Measurements from ENCODE around the gene NFKBIB. TPM values are rescaled to one million over a fixed set of nuclear protein-coding genes. Genes with fewer than 3 reads are reported as not detected.

NFKBIB gene
- total and polyA plus RNA-seq, 7 donors, result 21.9 to 109 (median 41.0) TPM

GRCh38 chr19:38944981-38945506 lies 45.3 kb downstream of the NFKBIB start:
- no peak for TF ChIP-seq CTCF (IDR thresholded peaks at IDR 0.05)
- WGBS, 3 donors, result 85 to 95% (median 91%) methylated on average over 11 to 12 of the region's 12 CpGs

GRCh38 chr19:38945562-38946228 lies 45.9 kb downstream of the NFKBIB start:
- H3K4me3 ChIP-seq, result no peak overlapping the region
- no peak for TF ChIP-seq CTCF (IDR thresholded peaks at IDR 0.05)
- no peak overlapping the region for H3K27ac ChIP-seq
- 84 to 98% (median 88%) methylated on average over 3 of the region's 3 CpGs for WGBS, 3 donors
- intact Hi-C loops (cut with DNase I), result no loop called here
- H3K27me3 ChIP-seq (ENCODE audit: insufficient read depth in 3 of 3, low read length in 2 of 3), result no peaks in the 10 kb centered on the region
- ATAC-seq (no peak), DNase-seq (no peak)
- H3K36me3 ChIP-seq (ENCODE audit: insufficient read depth in 1 of 2, low read depth in 1 of 2), result no peaks in the 10 kb centered on the region
- H3K9me3 ChIP-seq, result no peaks in the 10 kb centered on the region
- peaks cover 6% of the 10 kb centered on the region for H3K4me1 ChIP-seq

More at GRCh38 chr19:38944981-38945506, 45.3 kb downstream of the NFKBIB start:
- intact Hi-C loops (cut with DNase I), result no loop called here
- no peaks in the 10 kb centered on the region for H3K9me3 ChIP-seq
- H3K4me1 ChIP-seq, result peaks cover 1% of the 10 kb centered on the region
- H3K36me3 ChIP-seq (ENCODE audit: insufficient read depth in 1 of 2, low read depth in 1 of 2), result no peaks in the 10 kb centered on the region
- ATAC-seq (no peak), DNase-seq (no peak)
- no peak overlapping the region for H3K4me3 ChIP-seq
- no peak overlapping the region for H3K27ac ChIP-seq
- no peaks in the 10 kb centered on the region for H3K27me3 ChIP-seq (ENCODE audit: insufficient read depth in 3 of 3, low read length in 2 of 3)

- H3K4me1 ChIP-seq, result peaks cover 6% of the 10 kb centered on the region
- no peaks in the 10 kb centered on the region for H3K9me3 ChIP-seq
- 86 to 88% (median 87%) methylated on average over 11 of the region's 11 CpGs for WGBS, 3 donors
- H3K27me3 ChIP-seq (ENCODE audit: insufficient read depth in 3 of 3, low read length in 2 of 3), result no peaks in the 10 kb centered on the region
- H3K4me3 ChIP-seq, result no peak overlapping the region
- no peak for ATAC-seq
- no peaks in the 10 kb centered on the region for H3K36me3 ChIP-seq (ENCODE audit: insufficient read depth in 1 of 2, low read depth in 1 of 2)
- H3K27ac ChIP-seq, result no peak overlapping the region
- no peak for TF ChIP-seq CTCF (IDR thresholded peaks at IDR 0.05)
- no peak for DNase-seq
- intact Hi-C loops (cut with DNase I), result no loop called here
Measured at GRCh38 chr19:38946229-38947010, 46.7 kb downstream of the NFKBIB start.

DNA sequence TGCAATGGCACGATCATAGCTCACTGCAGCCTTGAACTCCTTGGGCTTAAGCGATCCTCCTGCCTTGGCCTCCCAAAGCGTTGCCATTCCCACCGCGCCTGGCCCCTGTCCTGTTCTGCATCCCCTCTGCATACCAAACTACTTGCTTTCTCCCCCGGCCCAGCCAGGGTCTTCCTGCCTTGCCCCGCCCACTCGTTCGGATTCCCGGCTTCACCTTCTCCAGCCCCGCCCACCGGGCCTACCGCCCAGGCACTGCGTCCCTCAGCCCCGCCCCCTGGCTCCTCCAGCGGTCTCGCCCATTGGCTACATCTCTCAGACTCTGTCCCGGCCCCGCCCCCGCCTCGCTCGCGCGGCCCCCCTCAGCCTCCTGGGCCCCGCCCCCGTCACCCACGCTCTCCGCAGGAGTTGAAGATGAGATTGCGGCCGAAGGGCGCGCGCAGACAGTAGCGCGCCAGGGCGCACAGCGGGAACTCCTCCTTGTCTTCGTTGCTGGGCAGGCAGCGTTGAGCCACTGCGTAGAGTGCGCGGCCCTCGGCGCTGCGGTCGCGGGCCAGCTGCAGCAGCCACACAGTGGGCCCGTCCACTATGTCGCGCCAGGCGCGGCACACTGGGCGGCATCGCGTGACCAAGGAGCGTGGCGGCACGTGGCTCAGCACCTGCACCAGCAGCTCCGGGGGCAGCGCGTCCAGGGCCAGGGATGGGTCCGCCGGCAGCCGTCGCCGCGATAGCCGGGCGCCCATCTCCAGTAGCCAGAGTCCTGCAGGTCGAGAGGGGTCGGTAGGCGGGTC lies 50.0 kb downstream of the NFKBIB start:
- Histone ChIP-seq H3K4me3 (peak overlapping the region; percentile 56), H3K27ac (no peak overlapping the region), H3K36me3 (ENCODE audit: insufficient read depth in 1 of 2, low read depth in 1 of 2) (no peaks in the 10 kb centered on the region), H3K9me3 (no peaks in the 10 kb centered on the region), H3K27me3 (ENCODE audit: insufficient read depth in 3 of 3, low read length in 2 of 3) (no peaks in the 10 kb centered on the region), H3K4me1 (peaks cover 6% of the 10 kb centered on the region)
- intact Hi-C loops (cut with DNase I), result no loop called here
- no peak for TF ChIP-seq CTCF (IDR thresholded peaks at IDR 0.05)
- 8 to 13% (median 11%) methylated on average over 66 to 72 of the region's 72 CpGs for WGBS, 3 donors
- DNase-seq, result peak; percentile 87 to 88
- peak; percentile 89 to 95 (median 92) for ATAC-seq

Data from psoas muscle (tissue), 8 donors.